ENCODE measurements around the gene PLOD2.

Gene PLOD2

DNA sequence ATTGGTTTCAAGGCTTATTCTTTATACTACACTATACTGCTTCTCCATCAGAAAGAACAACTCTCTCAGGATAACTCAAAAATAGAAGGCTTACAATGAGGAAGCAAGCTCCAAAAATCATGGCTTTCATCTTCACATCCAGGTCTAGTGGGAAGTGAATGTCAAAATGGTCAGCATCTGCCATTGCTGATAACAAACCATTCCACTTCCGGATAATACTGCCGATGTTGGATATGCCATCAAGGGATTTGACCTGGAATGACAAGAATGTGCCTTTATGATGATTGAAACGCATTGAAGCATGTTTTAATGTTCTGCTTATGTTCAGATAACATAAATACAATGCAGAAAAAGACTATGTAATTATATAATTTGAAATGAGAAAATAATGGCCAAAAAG is 34.0 kb upstream of the PLOD2 start:
- DNase-seq (ENCODE audit: low spot score) = no peak
- no peak for TF ChIP-seq CTCF (IDR thresholded peaks at IDR 0.05; ENCODE audit: extremely low read depth, missing control alignments)

DNA sequence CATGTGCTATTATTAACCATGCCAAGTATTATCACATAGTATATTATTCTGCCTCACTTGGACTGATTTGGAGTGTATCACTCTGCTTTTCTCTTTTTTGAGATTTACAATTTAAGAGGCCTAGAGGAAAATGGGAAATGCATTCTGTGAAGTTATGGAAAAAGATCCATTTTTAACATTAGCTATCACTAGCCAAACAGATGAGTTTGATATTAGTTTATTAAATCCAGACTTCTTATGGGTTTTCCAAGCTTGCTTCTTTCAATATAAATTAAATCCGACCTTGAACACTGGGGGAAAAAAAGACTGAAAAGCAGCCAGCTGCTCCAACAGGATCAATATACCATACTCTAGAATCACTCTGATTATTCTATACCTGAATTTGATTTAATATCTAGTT is 30.1 kb upstream of the PLOD2 start:
- no peak for DNase-seq (ENCODE audit: low spot score)
- TF ChIP-seq CTCF (IDR thresholded peaks at IDR 0.05; ENCODE audit: extremely low read depth, missing control alignments) = no peak

DNA sequence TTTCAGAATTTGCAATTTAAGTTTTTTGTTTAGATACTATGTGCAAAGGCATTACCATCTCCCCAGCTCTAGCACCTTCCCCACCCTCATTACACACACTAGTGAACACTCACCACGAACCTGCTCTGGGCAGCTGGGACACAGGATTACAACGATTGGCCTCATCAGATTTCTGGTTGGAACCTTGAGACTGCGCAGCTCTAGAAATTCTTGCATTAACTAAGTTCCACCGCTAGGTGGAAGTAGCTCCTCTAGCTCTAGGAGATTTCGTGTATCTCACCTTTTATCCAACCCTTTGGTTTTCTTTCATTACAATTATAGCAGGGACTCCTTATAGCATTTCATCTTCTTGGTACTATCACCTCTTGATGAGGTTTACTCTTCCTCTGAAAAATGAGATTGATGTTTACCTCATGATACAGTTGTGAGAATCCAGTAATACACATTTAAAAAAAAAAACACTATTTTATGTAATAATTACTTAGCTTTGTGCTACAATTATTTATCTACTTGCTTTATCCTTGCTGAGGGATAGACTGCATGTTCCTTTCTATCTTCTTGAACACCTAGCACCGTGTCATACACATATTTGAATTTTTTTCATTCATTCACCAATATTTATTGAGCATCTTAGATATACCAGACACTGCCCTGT is 28.7 kb upstream of the PLOD2 start:
- peak; percentile 44 for DNase-seq (ENCODE audit: low spot score)
- TF ChIP-seq CTCF (IDR thresholded peaks at IDR 0.05; ENCODE audit: extremely low read depth, missing control alignments) = peak; percentile 58

DNA sequence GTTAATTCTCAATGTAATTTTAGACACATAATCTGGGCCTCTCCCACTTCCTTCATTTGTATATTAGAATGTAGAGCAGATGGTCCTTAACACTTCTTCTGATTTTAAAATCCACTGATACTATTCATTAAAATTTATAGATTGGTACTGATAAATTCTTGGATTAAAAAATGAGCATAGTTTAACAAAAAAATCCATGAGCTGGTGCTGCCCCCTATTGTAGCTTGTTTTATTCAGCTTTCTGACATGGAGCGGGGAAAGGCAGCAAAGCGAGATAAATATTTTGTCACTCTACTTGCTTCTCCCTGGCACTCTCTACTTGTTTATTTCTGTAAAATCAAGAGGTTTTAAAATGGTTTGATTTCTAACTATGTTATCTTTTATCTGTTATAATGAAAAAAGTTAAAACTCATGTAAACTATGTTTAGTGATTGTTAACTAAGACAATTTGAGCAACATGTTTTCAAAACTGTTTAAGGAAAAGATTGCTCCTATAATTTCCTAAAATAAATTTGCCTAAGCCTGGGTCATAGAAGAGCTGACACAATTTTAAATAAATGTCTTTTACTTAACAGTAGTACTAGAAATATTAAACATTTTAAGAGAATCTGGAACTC is 26.5 kb upstream of the PLOD2 start:
- no peak for DNase-seq (ENCODE audit: low spot score)
- TF ChIP-seq CTCF (IDR thresholded peaks at IDR 0.05; ENCODE audit: extremely low read depth, missing control alignments) = no peak

DNA sequence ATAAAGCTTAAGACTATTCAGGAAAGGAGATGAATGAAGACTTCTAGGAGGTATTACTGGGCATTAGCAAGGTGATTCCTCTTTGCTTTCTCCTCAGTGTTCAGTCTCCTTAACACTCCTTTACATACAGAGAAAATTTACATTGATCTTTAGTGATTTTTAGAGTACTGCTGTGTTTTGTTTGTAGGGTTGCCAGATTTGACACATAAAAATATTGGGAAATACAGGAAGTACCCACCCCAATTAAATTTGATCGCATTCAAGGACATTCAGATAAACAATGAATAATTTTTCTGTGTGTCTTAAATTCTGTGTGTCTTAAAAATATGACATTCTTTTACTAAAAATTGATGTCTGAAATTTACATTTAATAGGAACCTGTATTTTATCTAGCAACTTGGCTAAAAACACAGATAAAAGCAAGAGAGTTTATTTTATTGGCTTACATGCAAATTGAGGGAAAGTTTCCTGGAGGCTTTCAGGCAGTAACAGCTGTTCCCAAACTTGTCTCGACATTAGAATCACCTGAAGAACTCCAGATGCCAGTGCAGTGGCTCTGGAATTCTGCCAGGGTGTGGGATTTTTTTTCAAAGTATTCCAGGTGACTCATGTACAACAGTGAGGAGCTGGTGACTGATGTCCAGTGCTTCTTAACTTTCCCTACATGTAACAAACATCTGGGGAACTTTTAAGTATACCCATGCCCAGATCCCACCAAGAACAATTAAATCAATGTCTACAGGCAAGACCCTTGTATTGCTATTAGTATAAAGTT is 23.4 kb upstream of the PLOD2 start:
- no peak for TF ChIP-seq CTCF (IDR thresholded peaks at IDR 0.05; ENCODE audit: extremely low read depth, missing control alignments)
- DNase-seq (ENCODE audit: low spot score) = no peak

- no peak for TF ChIP-seq CTCF (IDR thresholded peaks at IDR 0.05; ENCODE audit: extremely low read depth, missing control alignments)
- DNase-seq (ENCODE audit: low spot score) = no peak
These were observed 20.2 kb upstream of the PLOD2 start for GRCh38 chr3:146181216-146181615.

- no peak for DNase-seq (ENCODE audit: low spot score)
- TF ChIP-seq CTCF (IDR thresholded peaks at IDR 0.05; ENCODE audit: extremely low read depth, missing control alignments) = no peak
These were observed 19.4 kb upstream of the PLOD2 start for GRCh38 chr3:146180376-146180775.

Data from GM20000 (cell line).